HG02610 (cell line): Measurements from ENCODE around the gene DEPDC5.

ENCODE experiments used
- ATAC-seq: cut with Tn5 transposase; IDR thresholded peaks from one replicate; pipeline ENCODE4 v1.9.1; 2021; ENCODE audit warnings: mild to moderate bottlenecking, moderate library complexity; ENCODE audit not compliant: unreplicated experiment

Gene DEPDC5

GRCh38 chr22:31920306-31920705, 166.5 kb downstream of the DEPDC5 start:
- no peak for ATAC-seq

GRCh38 chr22:31921106-31921505, 167.3 kb downstream of the DEPDC5 start:
- ATAC-seq: no peak

- no peak for ATAC-seq
Measured at GRCh38 chr22:31922534-31922933, 168.7 kb downstream of the DEPDC5 start.

- no peak for ATAC-seq
Measured at GRCh38 chr22:31923136-31923535, 169.3 kb downstream of the DEPDC5 start.

- ATAC-seq: no peak
Measured at GRCh38 chr22:31923747-31924146, 169.9 kb downstream of the DEPDC5 start.

- no peak for ATAC-seq
Measured at GRCh38 chr22:31925056-31925455, 171.2 kb downstream of the DEPDC5 start.

- ATAC-seq: no peak
Measured at GRCh38 chr22:31926024-31926423, 172.2 kb downstream of the DEPDC5 start.

- no peak for ATAC-seq
Measured at GRCh38 chr22:31926969-31927368, 173.2 kb downstream of the DEPDC5 start.

- ATAC-seq: no peak
Measured at GRCh38 chr22:31927562-31927961, 173.7 kb downstream of the DEPDC5 start.

GRCh38 chr22:31929167-31929930, 175.5 kb downstream of the DEPDC5 start:
- no peak for ATAC-seq

- ATAC-seq: no peak
Measured at GRCh38 chr22:31932863-31933262, 179.0 kb downstream of the DEPDC5 start.

- ATAC-seq: no peak
Measured at GRCh38 chr22:31933406-31933805, 179.6 kb downstream of the DEPDC5 start.

- no peak for ATAC-seq
Measured at GRCh38 chr22:31933816-31934482, 180.1 kb downstream of the DEPDC5 start.

- no peak for ATAC-seq
Measured at GRCh38 chr22:31935961-31936635, 182.3 kb downstream of the DEPDC5 start.

- no peak for ATAC-seq
Measured at GRCh38 chr22:31937341-31937740, 183.5 kb downstream of the DEPDC5 start.

- no peak for ATAC-seq
Measured at GRCh38 chr22:31938296-31938695, 184.5 kb downstream of the DEPDC5 start.

- no peak for ATAC-seq
Measured at GRCh38 chr22:31940506-31940905, 186.7 kb downstream of the DEPDC5 start.

GRCh38 chr22:31942091-31942490, 188.3 kb downstream of the DEPDC5 start:
- ATAC-seq: no peak

GRCh38 chr22:31943206-31943977, 189.6 kb downstream of the DEPDC5 start:
- ATAC-seq: no peak

GRCh38 chr22:31943978-31944699, 190.3 kb downstream of the DEPDC5 start, which contains the start of gene YWHAH:
TSS of gene YWHAH (plus strand) at chr22:31944535. CDS start at chr22:31944734, 199 bp downstream.
- ATAC-seq: peak; percentile 70
